K562 (cell line): ENCODE results near the gene TAX1BP1. TPM values are rescaled to one million over a fixed set of nuclear protein-coding genes. Genes with fewer than 3 reads are reported as not detected.

Experiments
- ATAC-seq: fragments of 200-7000 bp; cut with Tn5 transposase; 3 replicates; pipeline ENCODE4 v1.9.1; 2020; ENCODE audit warnings: moderate library complexity
- BruUV-seq: library from RNA; stranded (reverse); fragments of 400-500 nt; replicated peaks from 2 replicates; lab custom pipeline; 2021; lab: Mats Ljungman, UMichigan
- CTCF ChIA-PET: fragments of 300-600 bp; formaldehyde crosslinking; extraction: SDS; loops from one replicate; lab custom pipeline; 2021; ENCODE audit warnings: low intra/inter-chr PET ratio; lab: Yijun Ruan, JAX
- POLR2A ChIA-PET: fragments of 300-600, 350-650 bp; sonication (Branson Sonifier 250); formaldehyde crosslinking; extraction: SDS; loops from one replicate; lab custom pipeline; 2021; ENCODE audit warnings: antibody characterized with exemption, inconsistent platforms; lab: Yijun Ruan, JAX
- DNase-seq, 4 experiments: peaks; one replicate each; pipeline versions ENCODE4 v3.0.0 to v3.0.0-alpha.2; 2011 to 2018; ENCODE audit warnings: low spot score in 3 of 4, mixed read lengths in 3 of 4; ENCODE audit errors: extremely low read depth in 1 of 4
- FAIRE-seq: peaks from 2 replicates; lab custom pipeline; 2011; peaks lifted over from hg19 to GRCh38; lab: Jason Lieb, UNC
- H2AFZ ChIP-seq: 2 replicates; pipeline ENCODE4 v1.6.0; 2011; ENCODE audit warnings: low read depth, low read length, control low read depth, inconsistent platforms
- H3K27ac ChIP-seq: fragments of 200-600 bp; 3 replicates; pipeline ENCODE4 v1.8.0; 2011; ENCODE audit warnings: low read depth, mild to moderate bottlenecking, control low read depth, inconsistent platforms, low read length, moderate library complexity, mixed read lengths; ENCODE audit errors: extremely low read depth
- H3K27me3 ChIP-seq, 2 experiments: fragments of 300-600 bp in 1 of 2; 2 replicates in 1 of 2; 3 replicates in 1 of 2; pipeline versions ENCODE4 v1.6.0 to v1.8.0; 2011; ENCODE audit warnings: inconsistent platforms in 2 of 2, low read length in 2 of 2, mild to moderate bottlenecking in 1 of 2, mixed read lengths in 1 of 2, moderate library complexity in 1 of 2; ENCODE audit not compliant: control insufficient read depth in 2 of 2, insufficient read depth in 2 of 2
- H3K36me3 ChIP-seq: fragments of 300-600 bp; 3 replicates; pipeline ENCODE4 v1.8.0; 2011; ENCODE audit warnings: mild to moderate bottlenecking, low read length, inconsistent platforms; ENCODE audit not compliant: control insufficient read depth, insufficient read depth
- H3K4me1 ChIP-seq, 2 experiments: fragments of 200-600 bp in 1 of 2; replicated peaks in 1 of 2; 2 replicates in 1 of 2; 3 replicates in 1 of 2; pipeline versions ENCODE4 v1.5.1 to v1.8.0; 2011; ENCODE audit warnings: inconsistent platforms in 2 of 2, low read length in 2 of 2, mild to moderate bottlenecking in 1 of 2, mixed read lengths in 1 of 2, moderate library complexity in 1 of 2; ENCODE audit not compliant: control insufficient read depth in 2 of 2, insufficient read depth in 2 of 2
- H3K4me2 ChIP-seq: 2 replicates; pipeline ENCODE4 v1.6.1; 2011; ENCODE audit warnings: low read length, control low read depth, inconsistent platforms, mixed read lengths; ENCODE audit not compliant: insufficient read depth
- H3K4me3 ChIP-seq: fragments of 200-600 bp; sonication (generic), shearing (Covaris generic); 2 replicates; pipeline ENCODE4 v1.5.1; 2016; ENCODE audit warnings: control low read depth, inconsistent platforms
- H3K79me2 ChIP-seq: fragments of 200-600 bp; 3 replicates; pipeline ENCODE4 v1.8.0; 2011; ENCODE audit warnings: low read length, inconsistent platforms; ENCODE audit not compliant: control insufficient read depth, insufficient read depth
- H3K9ac ChIP-seq, 2 experiments: 2 replicates each; pipeline versions ENCODE4 v1.6.0 to v1.6.1; 2011; ENCODE audit warnings: low read depth in 2 of 2, low read length in 2 of 2, control low read depth in 1 of 2, inconsistent platforms in 1 of 2, mild to moderate bottlenecking in 1 of 2, mixed read lengths in 1 of 2; ENCODE audit not compliant: insufficient read depth in 1 of 2
- H3K9me1 ChIP-seq: one replicate; pipeline ENCODE4 v1.6.0; 2011; ENCODE audit warnings: inconsistent platforms, mild to moderate bottlenecking, low read length, moderate library complexity; ENCODE audit not compliant: control insufficient read depth, insufficient read depth
- H3K9me3 ChIP-seq: replicated peaks from 2 replicates; pipeline ENCODE4 v1.5.1; 2011; ENCODE audit warnings: low read depth, low read length, inconsistent platforms; ENCODE audit not compliant: control insufficient read depth, insufficient read depth
- H4K20me1 ChIP-seq: replicated peaks from 2 replicates; pipeline ENCODE4 v1.6.1; 2011; ENCODE audit warnings: low read length, inconsistent platforms, mixed read lengths; ENCODE audit not compliant: control insufficient read depth, insufficient read depth
- HSF4 ChIP-seq: fragments of 250-450 bp; sonication (Bioruptor Pico); IDR thresholded peaks from 2 replicates; pipeline ENCODE4 v2.1.2; 2022; ENCODE audit warnings: mild to moderate bottlenecking, moderate library complexity, borderline replicate concordance
- PATZ1 ChIP-seq: fragments of 250-450 bp; sonication (Bioruptor Pico); IDR thresholded peaks from 2 replicates; pipeline ENCODE4 v1.5.0; 2020; ENCODE audit warnings: mild to moderate bottlenecking, borderline replicate concordance
- RAD51 ChIP-seq: fragments of 450-650 bp; IDR thresholded peaks from 2 replicates; pipeline ENCODE4 v1.7.1; 2016; ENCODE audit warnings: low read depth, mild to moderate bottlenecking, borderline replicate concordance
- SREBF2 ChIP-seq: sonication (generic); formaldehyde crosslinking; IDR thresholded peaks from 2 replicates; pipeline ENCODE4 v1.4.0; 2020; ENCODE audit warnings: mild to moderate bottlenecking, missing genetic modification reagents
- ZNF277 ChIP-seq: fragments of 250-450 bp; sonication (Bioruptor Pico); IDR thresholded peaks from 2 replicates; pipeline ENCODE4 v1.8.0; 2022; ENCODE audit warnings: inconsistent platforms, mild to moderate bottlenecking, moderate library complexity, borderline replicate concordance
- ZNF696 ChIP-seq: fragments of 250-450 bp; sonication (Bioruptor Pico); conservative IDR thresholded peaks from 2 replicates; pipeline ENCODE4 v1.4.0; 2020; ENCODE audit warnings: mild to moderate bottlenecking, moderate library complexity
- WGBS: fragments of 100-300 bp; shearing (Covaris generic); methylation state at CpG from one replicate; pipeline ENCODE4 v1.1.6; 2016; ENCODE audit warnings: low coverage, mixed read lengths; ENCODE audit not compliant: insufficient coverage; ENCODE audit errors: missing lambda C conversion rate; 5-methylcytosine and 5-hydroxymethylcytosine counted together
- in situ Hi-C: fragments of 300-500 bp; cut with MboI; formaldehyde crosslinking; loops from 4 replicates; pipeline ENCODE4 v1.15.0; 2018; ENCODE audit warnings: inconsistent platforms, mixed read lengths
- intact Hi-C: fragments of 100-400 bp; cut with micrococcal nuclease; formaldehyde crosslinking; loops from 2 replicates; pipeline ENCODE4 v1.14.2; 2022
- polyA plus RNA-seq, 8 experiments: library from polyadenylated mRNA; depleted of rRNA in 4 of 8; stranded (reverse) in 5 of 8; unstranded in 3 of 8; fragments of >200 nt; fragmentation: Nextera tagmentation in 2 of 8; fragmentation: Illumina TruSeq in 1 of 8; extraction: Ambion mirVana in 2 of 8; extraction: Trizol in 1 of 8; gene quantifications; 2 replicates each; pipeline versions ENCODE4 v1.2.1 to v1.2.3, GENCODE V29; 2011 to 2014; ENCODE audit warnings: inconsistent platforms in 1 of 8, missing spikeins in 1 of 8
- total RNA-seq, 7 experiments: library from RNA; depleted of rRNA in 6 of 7; stranded (reverse); fragments of >200 nt in 6 of 7; fragmentation: Illumina TruSeq in 2 of 7; extraction: Trizol in 2 of 7; gene quantifications; 2 replicates each; pipeline versions ENCODE4 v1.2.1 to v1.2.3, GENCODE V29; 2011 to 2021; ENCODE audit warnings: low replicate concordance in 1 of 7

Gene TAX1BP1
- total and polyA plus RNA-seq, 9 of the 15 experiments (the other 6 are each of a cell fraction or from before 2014, with no cell fraction given): 49.0 to 119 (median 75.9) TPM

- TF ChIP-seq PATZ1 (CRISPR knock-in tag) (no peak), ZNF696 (CRISPR knock-in tag) (no peak), SREBF2 (CRISPR knock-in tag) (no peak), RAD51 (no peak), ZNF277 (CRISPR knock-in tag) (no peak), HSF4 (no peak)
These were observed 49.3 kb upstream of the TAX1BP1 start (continued) for GRCh38 chr7:27690649-27691048.

GRCh38 chr7:27693794-27694193 is 46.2 kb upstream of the TAX1BP1 start:
- no peak for FAIRE-seq
- H2AFZ ChIP-seq: peak overlapping the region; percentile 44; the same call in 1 of the 2 replicates
- no peak overlapping the region for H3K9ac ChIP-seq
- intact Hi-C loops (loop anchor here (5.0 kb wide), 1 partner anchor 44 kb away; no protein-coding TSS in a partner anchor), in situ Hi-C loops (no loop called here)
- H3K9me1 ChIP-seq: no peaks in the 10 kb centered on the region
- H3K27me3 ChIP-seq: no peaks in the 10 kb centered on the region
- no peak overlapping the region for H3K4me2 ChIP-seq
- ATAC-seq: peak; percentile 81
- BruUV-seq: no TSS peak
- H3K27ac ChIP-seq: no peak overlapping the region
- no peaks in the 10 kb centered on the region for H4K20me1 ChIP-seq
- H3K9me3 ChIP-seq: no peaks in the 10 kb centered on the region
- H3K36me3 ChIP-seq: no peaks in the 10 kb centered on the region
- no peak overlapping the region for H3K4me3 ChIP-seq
- H3K79me2 ChIP-seq: no peaks in the 10 kb centered on the region
- DNase-seq: peak in 1 of 4 experiments; percentile 20
- CTCF ChIA-PET: no interaction called here
- POLR2A ChIA-PET: interaction anchor here (0.7 to 1.2 kb wide), 3 partner anchors 21 to 83 kb away, joined by 3 to 4 read pairs (median 3); partner anchors contain the start of gene HIBADH
- no peaks in the 10 kb centered on the region; a peak in 1 of 5 replicates for H3K4me1 ChIP-seq
- WGBS: 28% methylated on average over 3 of the region's 3 CpGs
